ENCODE results near the gene PNPLA6.

DNA sequence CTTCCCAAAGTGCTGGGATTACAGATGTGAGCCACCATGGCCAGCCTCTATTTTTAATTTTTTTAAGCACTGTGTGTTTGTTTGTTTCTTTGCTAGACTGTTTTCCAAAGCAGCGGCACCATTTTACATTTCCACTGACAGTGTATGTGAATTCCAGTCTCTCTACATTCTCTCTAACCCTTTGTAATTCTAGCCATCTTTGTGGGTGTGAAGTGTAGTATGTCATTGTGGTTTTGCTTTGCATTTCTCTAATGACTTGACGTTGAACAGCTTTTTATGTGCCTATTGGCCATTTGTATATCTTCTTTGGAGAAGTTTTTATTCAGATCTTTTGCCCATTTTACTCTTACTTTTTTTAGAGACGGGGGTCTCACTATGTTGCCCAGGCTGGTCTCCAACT is 11.6 kb downstream of the PNPLA6 start:
- TF ChIP-seq EZH2 (IDR thresholded peaks at IDR 0.05; ENCODE audit: low read depth), result no peak
- TF ChIP-seq, protein P1, sequence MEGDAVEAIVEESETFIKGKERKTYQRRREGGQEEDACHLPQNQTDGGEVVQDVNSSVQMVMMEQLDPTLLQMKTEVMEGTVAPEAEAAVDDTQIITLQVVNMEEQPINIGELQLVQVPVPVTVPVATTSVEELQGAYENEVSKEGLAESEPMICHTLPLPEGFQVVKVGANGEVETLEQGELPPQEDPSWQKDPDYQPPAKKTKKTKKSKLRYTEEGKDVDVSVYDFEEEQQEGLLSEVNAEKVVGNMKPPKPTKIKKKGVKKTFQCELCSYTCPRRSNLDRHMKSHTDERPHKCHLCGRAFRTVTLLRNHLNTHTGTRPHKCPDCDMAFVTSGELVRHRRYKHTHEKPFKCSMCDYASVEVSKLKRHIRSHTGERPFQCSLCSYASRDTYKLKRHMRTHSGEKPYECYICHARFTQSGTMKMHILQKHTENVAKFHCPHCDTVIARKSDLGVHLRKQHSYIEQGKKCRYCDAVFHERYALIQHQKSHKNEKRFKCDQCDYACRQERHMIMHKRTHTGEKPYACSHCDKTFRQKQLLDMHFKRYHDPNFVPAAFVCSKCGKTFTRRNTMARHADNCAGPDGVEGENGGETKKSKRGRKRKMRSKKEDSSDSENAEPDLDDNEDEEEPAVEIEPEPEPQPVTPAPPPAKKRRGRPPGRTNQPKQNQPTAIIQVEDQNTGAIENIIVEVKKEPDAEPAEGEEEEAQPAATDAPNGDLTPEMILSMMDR (conservative IDR thresholded peaks at IDR 0.05), result no peak

All from PC-9 (cell line).